Measurements from ENCODE around the gene CCL22. TPM values are rescaled to one million over a fixed set of nuclear protein-coding genes. Genes with fewer than 3 reads are reported as not detected.

CCL22 gene
- total and polyA plus RNA-seq, 3 donors from 2014 or later, result 0.65 TPM; not detected in 2

DNA sequence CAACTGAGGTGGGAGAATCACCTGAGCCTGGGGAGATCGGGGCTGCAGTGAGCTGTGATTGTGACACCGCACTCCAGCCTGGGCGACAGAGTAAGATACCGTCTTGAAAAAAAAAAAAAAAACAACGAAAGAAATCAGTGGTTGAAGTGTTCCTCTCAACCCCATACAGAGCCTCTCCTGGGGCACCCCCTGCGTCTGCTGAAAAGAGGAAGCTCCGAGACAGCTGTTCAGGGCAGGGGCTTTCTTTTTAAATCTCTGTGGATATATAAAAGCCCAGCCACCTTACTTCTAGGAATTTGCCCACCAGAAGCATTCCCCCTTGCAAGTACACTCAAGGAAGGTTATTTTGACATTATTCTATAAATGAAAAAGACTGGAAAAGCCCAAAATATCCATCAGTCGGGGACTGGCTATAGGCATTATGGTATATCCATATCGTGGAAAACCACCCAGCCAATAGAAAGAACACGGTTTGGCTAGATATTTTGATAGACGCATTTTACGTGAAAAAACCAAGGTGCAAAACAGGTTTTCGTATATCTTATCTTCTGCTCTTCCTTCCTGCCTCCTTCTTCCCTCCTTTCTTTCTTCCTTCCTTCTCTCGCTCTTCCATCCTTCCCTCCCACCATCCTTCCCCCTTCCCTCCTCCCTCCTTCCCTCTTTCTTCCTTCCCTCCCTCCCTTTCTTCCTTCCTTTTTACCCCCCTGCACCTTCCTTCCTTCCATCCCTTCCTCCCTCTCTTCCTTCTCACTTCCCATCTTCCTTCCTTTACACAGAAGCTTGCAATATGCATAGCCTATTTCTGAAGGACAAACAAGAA, 9.2 kb upstream of the CCL22 start:
- H3K9me3 ChIP-seq, result no peaks in the 10 kb centered on the region
- WGBS, 2 donors, result 37 to 46% methylated on average over 14 of the region's 14 CpGs
- no peak overlapping the region for H3K27ac ChIP-seq
- H3K27me3 ChIP-seq, result no peaks in the 10 kb centered on the region
- H3K4me3 ChIP-seq, result no peak overlapping the region
- DNase-seq, result no peak
- intact Hi-C loops (cut with DNase I; ENCODE audit: low total_unique reads), result no loop called here
- no peak for TF ChIP-seq POLR2A (IDR thresholded peaks at IDR 0.05)
- TF ChIP-seq, protein P1, sequence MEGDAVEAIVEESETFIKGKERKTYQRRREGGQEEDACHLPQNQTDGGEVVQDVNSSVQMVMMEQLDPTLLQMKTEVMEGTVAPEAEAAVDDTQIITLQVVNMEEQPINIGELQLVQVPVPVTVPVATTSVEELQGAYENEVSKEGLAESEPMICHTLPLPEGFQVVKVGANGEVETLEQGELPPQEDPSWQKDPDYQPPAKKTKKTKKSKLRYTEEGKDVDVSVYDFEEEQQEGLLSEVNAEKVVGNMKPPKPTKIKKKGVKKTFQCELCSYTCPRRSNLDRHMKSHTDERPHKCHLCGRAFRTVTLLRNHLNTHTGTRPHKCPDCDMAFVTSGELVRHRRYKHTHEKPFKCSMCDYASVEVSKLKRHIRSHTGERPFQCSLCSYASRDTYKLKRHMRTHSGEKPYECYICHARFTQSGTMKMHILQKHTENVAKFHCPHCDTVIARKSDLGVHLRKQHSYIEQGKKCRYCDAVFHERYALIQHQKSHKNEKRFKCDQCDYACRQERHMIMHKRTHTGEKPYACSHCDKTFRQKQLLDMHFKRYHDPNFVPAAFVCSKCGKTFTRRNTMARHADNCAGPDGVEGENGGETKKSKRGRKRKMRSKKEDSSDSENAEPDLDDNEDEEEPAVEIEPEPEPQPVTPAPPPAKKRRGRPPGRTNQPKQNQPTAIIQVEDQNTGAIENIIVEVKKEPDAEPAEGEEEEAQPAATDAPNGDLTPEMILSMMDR (IDR thresholded peaks at IDR 0.05), result no peak
- H3K4me1 ChIP-seq, result no peaks in the 10 kb centered on the region
- no peaks in the 10 kb centered on the region for H3K36me3 ChIP-seq (ENCODE audit: low read depth, missing control alignments)

DNA sequence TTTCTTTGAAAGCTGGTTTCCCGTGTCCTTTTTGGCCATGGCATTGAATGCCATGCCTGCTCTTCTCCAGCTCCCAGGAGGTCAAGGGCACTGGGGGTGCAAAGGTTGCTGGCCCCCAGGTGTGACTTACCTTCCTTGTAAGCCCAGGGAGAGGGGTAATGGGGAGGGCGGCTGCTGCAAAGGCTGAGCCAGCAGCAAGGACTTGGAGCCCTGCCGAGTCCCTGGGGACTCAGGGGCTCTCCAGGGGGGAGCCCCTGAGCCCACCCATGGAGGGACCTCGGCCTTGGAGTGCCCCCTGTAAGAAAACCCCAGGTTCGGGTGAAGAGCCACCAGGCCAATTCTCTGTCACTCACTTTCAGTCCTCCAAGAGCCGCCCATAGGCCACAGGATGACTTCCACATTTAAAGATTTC, 5.9 kb upstream of the CCL22 start:
- no peaks in the 10 kb centered on the region for H3K36me3 ChIP-seq (ENCODE audit: low read depth, missing control alignments)
- no peak overlapping the region for H3K4me3 ChIP-seq
- WGBS, 2 donors, result 77 to 79% methylated on average over 4 to 6 of the region's 6 CpGs
- no peak for DNase-seq
- TF ChIP-seq, protein P1 (IDR thresholded peaks at IDR 0.05), result no peak
- no peak for TF ChIP-seq POLR2A (IDR thresholded peaks at IDR 0.05)
- no peaks in the 10 kb centered on the region for H3K27me3 ChIP-seq
- intact Hi-C loops (cut with DNase I; ENCODE audit: low total_unique reads), result no loop called here
- no peaks in the 10 kb centered on the region for H3K9me3 ChIP-seq
- no peak overlapping the region for H3K27ac ChIP-seq
- no peaks in the 10 kb centered on the region for H3K4me1 ChIP-seq

DNA sequence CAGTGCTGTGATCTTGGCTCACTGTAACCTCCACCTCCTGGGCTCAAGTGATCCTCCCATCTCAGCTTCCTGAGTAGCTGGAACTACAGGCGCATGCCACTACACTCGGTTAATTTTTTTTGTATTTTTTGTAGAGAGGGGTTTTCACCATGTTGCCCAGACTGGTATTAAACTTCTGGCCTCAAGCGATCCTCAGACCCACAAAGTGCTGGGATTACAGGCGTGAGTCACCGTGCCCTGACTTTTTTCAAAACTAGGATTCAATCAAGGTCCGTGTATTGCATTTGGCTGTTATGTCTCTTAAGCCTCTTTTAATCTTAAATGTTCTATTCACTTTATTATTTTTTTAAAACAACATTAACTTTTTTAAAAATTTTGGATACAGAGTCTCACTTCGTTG, 4.3 kb upstream of the CCL22 start:
- Histone ChIP-seq H3K27ac (no peak overlapping the region), H3K4me1 (no peaks in the 10 kb centered on the region), H3K4me3 (no peak overlapping the region), H3K9me3 (no peaks in the 10 kb centered on the region), H3K36me3 (ENCODE audit: low read depth, missing control alignments) (no peaks in the 10 kb centered on the region), H3K27me3 (no peaks in the 10 kb centered on the region)
- TF ChIP-seq, protein P1 (IDR thresholded peaks at IDR 0.05), result no peak
- no peak for TF ChIP-seq POLR2A (IDR thresholded peaks at IDR 0.05)
- WGBS, 2 donors, result 93% methylated on average over 7 of the region's 7 CpGs
- intact Hi-C loops (cut with DNase I; ENCODE audit: low total_unique reads), result no loop called here
- DNase-seq, result no peak

DNA sequence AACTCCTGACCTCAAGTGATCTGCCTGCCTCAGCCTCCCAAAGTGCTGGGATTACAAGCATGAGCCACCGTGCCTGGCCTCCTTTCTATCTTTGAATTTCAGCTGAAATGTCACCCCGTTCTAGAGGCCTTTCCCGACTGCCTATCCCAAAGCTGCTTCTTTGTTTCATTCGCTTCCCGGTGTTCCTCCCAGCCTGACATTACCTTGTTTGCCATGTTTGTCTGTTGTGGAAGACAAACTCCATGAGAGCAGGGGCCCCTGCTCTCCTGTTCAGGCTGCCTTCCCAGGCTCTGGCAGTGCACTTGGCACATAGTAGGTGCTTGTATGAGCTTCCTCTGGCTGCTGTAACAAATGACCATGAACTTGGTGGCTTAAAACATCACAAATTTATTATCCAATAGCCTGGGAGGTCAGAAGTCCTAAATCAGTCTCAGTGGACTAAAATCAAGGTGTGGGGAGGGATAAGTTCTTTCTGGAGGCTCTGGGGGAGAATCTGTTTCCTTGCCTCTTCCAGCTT, 2.6 kb upstream of the CCL22 start:
- DNase-seq, result no peak
- TF ChIP-seq POLR2A (IDR thresholded peaks at IDR 0.05), result no peak
- Histone ChIP-seq H3K27me3 (no peaks in the 10 kb centered on the region), H3K4me1 (no peaks in the 10 kb centered on the region), H3K27ac (no peak overlapping the region), H3K36me3 (ENCODE audit: low read depth, missing control alignments) (no peaks in the 10 kb centered on the region), H3K4me3 (no peak overlapping the region), H3K9me3 (no peaks in the 10 kb centered on the region)
- 79 to 82% methylated on average over 5 of the region's 5 CpGs for WGBS, 2 donors
- intact Hi-C loops (cut with DNase I; ENCODE audit: low total_unique reads), result no loop called here

DNA sequence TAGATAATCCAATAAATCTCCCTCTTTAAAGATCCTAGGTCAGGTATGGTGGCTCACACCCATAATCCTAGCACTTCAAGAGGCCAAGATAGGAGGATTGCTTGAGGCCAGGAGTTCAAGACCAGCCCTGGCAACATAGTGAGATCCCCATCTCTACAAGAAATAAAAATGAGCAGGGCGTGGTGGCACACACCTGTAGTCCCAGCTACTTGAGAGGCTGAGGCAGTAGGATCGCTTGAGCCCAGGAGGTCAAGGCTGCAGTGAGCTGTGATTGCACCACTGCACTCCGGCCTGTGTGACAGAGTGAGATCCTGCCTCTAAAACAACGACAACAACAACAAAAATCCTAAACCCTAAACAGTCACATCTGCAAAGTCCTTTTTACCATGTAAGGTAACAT, 2.0 kb upstream of the CCL22 start:
- no peaks in the 10 kb centered on the region for H3K9me3 ChIP-seq
- 95% methylated on average over 4 of the region's 4 CpGs for WGBS, 2 donors

More for the DNA sequence above, 2.0 kb upstream of the CCL22 start:
- Histone ChIP-seq H3K36me3 (ENCODE audit: low read depth, missing control alignments) (no peaks in the 10 kb centered on the region), H3K27me3 (no peaks in the 10 kb centered on the region), H3K4me3 (no peak overlapping the region), H3K4me1 (no peaks in the 10 kb centered on the region), H3K27ac (no peak overlapping the region)
- no peak for TF ChIP-seq POLR2A (IDR thresholded peaks at IDR 0.05)
- TF ChIP-seq, protein P1 (IDR thresholded peaks at IDR 0.05), result no peak
- intact Hi-C loops (cut with DNase I; ENCODE audit: low total_unique reads), result no loop called here
- no peak for DNase-seq

Data from testis (tissue), 3 donors.